ENCODE measurements around the gene KCND2.
A peak's percentile ranks its signal among the peaks of the same experiment; 100 is the strongest.
"Not testable (repeated sequence)": the region's sequence is repeated elsewhere in the genome, so short reads cannot be mapped to it uniquely, and the experiment has no call there.

KCND2 gene

DNA sequence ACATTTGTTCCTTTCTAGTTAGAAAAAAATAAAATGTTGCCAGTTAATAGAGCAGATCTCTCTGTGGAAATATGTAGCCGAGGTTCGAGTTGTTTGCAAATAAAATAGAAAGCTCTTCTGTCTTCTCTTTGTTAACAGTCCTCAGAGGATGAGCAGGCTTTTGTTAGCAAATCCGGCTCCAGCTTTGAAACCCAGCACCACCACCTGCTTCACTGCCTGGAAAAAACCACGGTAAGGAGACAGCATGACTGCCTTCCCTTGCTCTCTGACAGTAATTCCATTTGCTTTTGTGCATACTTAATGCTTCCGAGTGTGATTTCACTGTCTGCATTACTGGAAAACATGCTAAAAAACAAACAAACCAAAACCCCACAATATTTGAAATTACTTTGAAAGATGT is 469.4 kb downstream of the KCND2 start:
- DNase-seq (ENCODE audit: low read depth in 2 of 2) = no peak

- DNase-seq (ENCODE audit: low read depth in 2 of 2) = no peak
Observed at GRCh38 chr7:120743128-120743527, 470.2 kb downstream of the KCND2 start.

DNA sequence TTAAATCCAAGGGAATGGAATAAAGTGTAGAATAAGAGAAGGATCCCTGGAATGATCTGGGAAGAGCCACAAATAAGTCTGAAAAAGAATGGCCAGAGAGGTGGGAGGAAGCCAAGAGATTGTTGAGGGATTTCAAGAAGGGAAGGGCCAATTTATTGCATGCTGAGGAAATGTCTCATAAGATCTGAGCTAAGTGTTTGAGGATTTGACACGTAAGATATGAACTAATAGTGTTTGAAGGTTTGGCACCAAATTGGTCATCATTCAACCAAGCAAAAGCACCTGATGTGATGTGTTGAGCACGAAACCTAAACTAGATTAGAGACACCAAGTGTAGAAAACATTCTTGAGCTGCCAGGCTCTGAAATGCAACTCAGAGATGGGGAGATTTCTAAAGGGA is 487.1 kb downstream of the KCND2 start:
- DNase-seq (ENCODE audit: low read depth in 2 of 2) = no peak

DNA sequence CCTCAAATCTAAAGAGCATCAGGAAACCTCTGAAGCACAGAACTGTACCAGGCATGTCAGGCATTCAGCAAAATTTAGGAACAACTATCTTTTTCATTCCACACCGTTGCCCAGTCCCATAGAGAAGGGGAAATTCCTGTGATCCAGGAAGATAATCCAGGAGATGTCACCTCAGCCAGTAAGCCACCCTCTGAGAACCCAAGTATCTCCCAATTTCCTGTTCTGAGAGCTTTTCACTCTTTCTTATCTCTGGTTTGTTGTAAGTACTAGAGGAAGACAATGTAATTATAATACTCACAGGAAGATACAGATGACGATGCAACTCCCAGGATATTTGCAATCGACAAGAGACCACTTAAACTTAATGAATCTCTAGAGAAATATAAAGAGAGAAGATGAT is 487.9 kb downstream of the KCND2 start:
- DNase-seq (ENCODE audit: low read depth in 2 of 2) = no peak

DNA sequence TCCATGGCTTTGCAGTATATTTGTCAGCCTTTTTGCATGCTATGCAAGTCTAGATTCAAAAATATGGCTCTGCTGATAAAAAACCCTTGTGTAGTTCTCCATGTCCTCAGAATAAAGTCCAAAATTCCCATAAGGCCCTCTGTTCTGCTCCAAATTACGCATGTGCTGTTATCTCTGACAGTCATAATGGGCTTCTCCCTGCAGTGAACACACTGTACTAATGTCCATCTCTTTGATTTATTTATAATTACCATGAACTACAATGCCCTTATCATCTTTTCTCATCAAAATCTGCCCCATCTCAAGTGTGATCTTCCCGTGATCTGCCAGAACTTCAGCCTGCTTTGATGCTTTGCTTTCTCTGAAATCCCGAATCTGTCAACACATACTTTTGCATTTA is 497.2 kb downstream of the KCND2 start:
- no peak for DNase-seq (ENCODE audit: low read depth in 2 of 2)

DNA sequence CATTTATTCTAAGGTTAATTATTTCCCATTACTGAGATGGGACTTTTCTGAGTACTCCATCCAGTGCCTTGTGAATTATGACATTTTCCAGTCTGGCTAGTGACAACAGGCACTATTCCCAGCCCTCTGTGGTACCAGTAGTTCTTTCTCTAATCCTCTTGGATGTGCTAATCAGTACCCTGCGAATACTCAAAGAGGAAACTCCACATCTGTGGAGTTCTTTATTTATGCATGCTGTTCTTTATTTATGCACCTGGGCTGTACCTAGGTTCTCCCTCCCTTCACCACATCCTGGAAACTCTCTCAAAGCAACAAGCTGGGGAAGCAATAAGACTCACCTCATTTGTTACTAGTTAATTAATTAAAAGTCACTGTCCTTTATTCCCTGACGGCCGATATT is 501.5 kb downstream of the KCND2 start:
- no peak for DNase-seq (ENCODE audit: low read depth in 2 of 2)

GRCh38 chr7:120775755-120776154 is 502.8 kb downstream of the KCND2 start:
- no peak for DNase-seq (ENCODE audit: low read depth in 2 of 2)

- not testable (repeated sequence) for DNase-seq (ENCODE audit: low read depth in 2 of 2)
Observed at GRCh38 chr7:120779078-120779477, 506.1 kb downstream of the KCND2 start.

DNA sequence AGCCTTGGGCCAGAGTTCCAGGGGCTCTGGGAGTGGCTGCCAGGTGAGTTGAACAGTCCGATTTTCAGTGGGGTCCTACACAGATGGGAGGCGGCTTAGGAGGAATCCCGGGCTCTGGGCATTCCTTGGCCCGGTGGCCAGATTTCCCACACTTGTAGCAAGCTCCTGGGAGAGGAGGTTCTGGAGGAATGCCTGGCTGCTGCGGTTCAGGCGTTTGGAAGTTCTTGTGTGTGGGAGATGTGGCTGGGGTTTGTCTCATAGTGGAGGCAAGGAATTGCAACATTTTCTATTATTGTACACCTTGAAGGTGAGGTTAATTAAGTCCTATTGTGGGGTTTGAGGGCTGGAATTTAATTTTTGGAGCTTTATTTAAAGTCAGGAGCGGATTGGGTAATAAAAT is 507.5 kb downstream of the KCND2 start:
- DNase-seq (ENCODE audit: low read depth in 2 of 2) = not testable (repeated sequence)

DNA sequence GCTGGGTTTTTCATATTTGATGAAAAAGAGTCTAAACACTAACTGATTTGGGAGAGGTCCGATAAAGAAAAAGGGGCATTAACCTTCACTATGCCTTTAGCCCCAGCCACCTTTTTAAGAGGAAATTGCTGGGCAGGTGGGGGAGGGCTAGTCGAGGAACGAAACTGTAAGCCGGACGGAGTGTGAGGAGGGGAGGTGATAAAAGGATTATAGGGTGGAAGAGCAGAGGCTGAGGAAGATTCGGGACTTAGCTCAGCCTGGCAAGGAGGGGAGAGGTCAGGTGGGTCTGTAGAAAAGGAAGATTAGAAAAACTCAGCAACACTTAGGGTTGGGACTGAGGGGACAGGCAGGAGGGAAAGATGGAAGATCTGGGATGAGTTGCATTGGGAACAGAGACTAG is 508.0 kb downstream of the KCND2 start:
- DNase-seq (ENCODE audit: low read depth in 2 of 2) = no peak

DNA sequence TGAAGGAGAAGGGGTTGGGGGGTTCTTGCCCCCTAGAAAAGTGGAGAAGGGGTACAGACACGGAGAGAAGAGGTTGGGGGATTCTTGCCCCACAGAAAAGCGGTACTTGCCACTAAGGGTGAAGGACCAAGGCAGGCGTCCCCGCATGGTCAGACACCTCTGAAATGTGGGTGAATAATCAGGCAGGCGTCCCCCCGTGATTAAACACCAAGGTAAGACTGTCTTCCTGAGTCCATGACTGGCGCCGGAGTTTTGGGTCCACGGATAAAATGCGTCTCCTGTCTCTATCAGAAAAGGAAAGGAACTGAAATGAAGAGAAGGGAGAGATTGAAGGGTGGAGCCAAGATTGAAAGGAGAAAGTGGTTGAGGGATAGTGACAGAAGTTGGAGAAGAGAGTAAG is 508.9 kb downstream of the KCND2 start:
- not testable (repeated sequence) for DNase-seq (ENCODE audit: low read depth in 2 of 2)

GRCh38 chr7:120783273-120783672 is 510.3 kb downstream of the KCND2 start:
- DNase-seq (ENCODE audit: low read depth in 2 of 2) = no peak

DNA sequence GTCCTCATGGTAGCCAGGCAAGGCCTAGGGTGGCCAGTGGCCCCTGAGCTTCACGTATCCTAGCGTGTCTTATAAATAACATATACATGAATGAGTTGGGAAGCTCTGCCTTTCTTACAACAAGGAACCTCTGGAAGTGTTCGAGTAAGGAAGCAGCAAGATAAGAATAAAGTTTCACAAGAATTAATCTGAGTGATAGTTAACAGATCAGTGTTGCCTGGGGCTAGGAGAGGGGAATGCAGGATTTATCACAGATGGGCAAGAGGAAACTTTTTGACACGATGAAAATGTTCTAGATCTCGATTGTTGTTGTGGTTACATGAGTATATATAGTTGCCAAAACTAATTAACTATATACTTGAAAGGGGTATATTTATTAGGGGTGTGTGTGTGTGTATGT is 510.7 kb downstream of the KCND2 start:
- no peak for DNase-seq (ENCODE audit: low read depth in 2 of 2)

DNA sequence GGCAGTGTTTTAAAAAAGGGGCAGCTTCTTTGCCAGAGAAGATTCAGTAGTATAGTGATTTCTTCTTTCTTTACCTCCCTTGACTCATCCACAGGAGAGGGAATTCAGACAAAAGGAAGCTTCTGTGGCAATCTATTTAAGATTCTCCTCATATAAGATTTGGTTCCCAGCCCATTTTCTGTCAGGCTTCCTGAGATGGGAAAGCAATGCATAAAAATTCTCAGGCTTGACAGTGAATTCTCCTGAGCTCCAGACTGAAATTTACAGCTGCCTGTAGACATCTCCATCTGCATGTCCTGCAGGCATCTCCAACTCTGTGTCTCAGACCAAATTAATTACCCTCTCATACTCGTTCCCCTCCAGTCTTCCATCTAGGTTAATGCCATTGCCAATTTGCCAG is 512.1 kb downstream of the KCND2 start:
- no peak for DNase-seq (ENCODE audit: low read depth in 2 of 2)

- peak; percentile 2 to 39 for DNase-seq (ENCODE audit: low read depth in 2 of 2)
Observed at GRCh38 chr7:120792091-120792860, 519.3 kb downstream of the KCND2 start.

- DNase-seq (ENCODE audit: low read depth in 2 of 2) = no peak
Observed at GRCh38 chr7:120792861-120793130, 519.8 kb downstream of the KCND2 start.

DNA sequence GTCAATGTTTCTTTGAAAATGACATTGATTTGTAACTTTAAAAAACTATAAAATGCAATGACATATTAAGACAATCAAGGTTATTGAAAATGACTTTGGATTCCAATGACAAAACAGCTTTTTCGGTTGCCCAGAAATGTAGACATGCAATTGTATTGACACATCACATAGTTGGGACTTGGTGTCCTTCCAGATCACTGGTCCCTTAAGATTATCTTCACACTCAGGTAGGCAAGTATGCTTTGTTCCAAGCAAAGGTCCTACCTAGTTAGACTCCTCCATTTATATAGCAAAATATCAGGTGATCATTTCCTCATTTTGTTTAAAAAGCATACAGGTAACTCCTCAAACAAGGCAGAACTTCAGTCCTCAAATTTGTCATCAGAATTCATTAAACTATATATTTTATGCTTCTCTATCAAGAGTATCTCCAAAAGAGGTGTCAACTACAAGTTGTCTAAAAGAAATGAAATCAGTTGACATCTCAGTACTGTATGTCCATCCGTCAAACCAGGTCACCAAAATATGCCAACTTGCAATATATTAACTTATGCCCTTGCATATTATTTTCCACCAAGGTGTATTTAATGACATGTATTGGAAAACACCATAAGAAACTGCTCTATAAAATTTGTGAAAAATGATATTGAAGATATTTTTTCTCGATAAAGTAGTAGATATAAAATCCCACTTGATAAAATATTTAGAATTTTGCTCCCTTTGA is 520.4 kb downstream of the KCND2 start:
- DNase-seq (ENCODE audit: low read depth in 2 of 2) = no peak

DNA sequence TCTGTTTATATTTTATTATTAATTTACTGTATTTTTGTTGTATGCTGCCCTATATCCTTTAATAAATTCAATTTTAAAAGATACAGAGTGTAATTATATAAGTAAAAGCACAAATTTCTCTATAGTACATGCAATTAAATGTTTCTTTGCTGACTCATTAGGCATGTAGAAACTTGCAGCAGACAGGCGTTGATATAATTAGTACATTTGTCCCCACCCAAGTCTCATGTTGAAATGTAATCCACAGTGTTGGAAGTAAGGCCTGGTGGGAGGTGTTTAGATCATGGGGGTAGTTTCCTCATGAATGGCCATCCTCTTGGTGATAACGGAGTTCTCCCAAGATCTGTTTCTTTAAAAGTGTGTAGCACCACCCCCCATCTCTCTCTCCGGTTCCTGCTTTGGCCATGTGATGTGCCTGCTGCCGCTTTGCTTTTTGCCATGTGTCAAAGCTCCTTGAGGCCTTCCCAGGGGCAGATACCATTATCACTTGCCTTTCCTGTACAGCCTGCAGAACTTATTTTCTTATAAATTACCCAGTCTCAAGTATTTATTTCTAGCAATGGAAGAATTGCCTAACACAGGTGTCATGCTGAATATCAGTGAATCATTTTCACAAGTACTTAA is 521.2 kb downstream of the KCND2 start:
- no peak for DNase-seq (ENCODE audit: low read depth in 2 of 2)

GRCh38 chr7:120797026-120797645 is 524.2 kb downstream of the KCND2 start:
- DNase-seq (ENCODE audit: low read depth in 2 of 2) = no peak

- DNase-seq (ENCODE audit: low read depth in 2 of 2) = no peak
Observed at GRCh38 chr7:120799147-120799546, 526.2 kb downstream of the KCND2 start.
